GM21447 (cell line): Measurements from ENCODE around the gene POLE.

Experiments
- ATAC-seq: cut with Tn5 transposase; IDR thresholded peaks from one replicate; pipeline ENCODE4 v1.9.1; 2021; ENCODE audit not compliant: unreplicated experiment

The POLE gene

GRCh38 chr12:132687211-132688164, at the start of gene POLE, which contains the start of gene PXMP2:
Gene POLE, minus strand, starts transcription at chr12:132687342. Its CDS starts 27 bp downstream, at chr12:132687315.
Gene PXMP2, plus strand, starts transcription at chr12:132687587. Its CDS starts 84 bp downstream, at chr12:132687671.
- ATAC-seq: peak; percentile 93

DNA sequence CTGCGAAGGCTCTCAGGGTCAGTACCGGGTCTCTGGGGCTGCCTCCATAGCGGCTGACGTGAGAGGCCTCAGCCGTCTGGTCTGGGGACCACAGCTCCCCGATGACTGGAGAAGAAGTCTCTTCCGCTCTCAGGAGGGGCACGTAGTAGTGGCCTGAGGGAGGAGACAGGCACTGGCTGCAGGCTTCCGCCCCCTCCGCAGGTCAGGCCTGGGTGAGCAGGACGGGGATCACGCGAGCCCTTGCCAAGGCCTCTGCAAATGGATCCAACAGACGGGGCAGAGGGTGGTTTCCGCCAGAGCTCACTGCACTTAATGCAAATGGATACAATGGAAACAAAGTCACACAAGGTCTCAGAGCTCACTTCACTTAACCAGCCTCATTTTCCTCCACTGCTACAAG, 49.8 kb upstream of the POLE start:
- no peak for ATAC-seq

- no peak for ATAC-seq
Measured at GRCh38 chr12:132736378-132736777, 49.2 kb upstream of the POLE start.

GRCh38 chr12:132735496-132735895, 48.4 kb upstream of the POLE start:
- ATAC-seq: no peak

DNA sequence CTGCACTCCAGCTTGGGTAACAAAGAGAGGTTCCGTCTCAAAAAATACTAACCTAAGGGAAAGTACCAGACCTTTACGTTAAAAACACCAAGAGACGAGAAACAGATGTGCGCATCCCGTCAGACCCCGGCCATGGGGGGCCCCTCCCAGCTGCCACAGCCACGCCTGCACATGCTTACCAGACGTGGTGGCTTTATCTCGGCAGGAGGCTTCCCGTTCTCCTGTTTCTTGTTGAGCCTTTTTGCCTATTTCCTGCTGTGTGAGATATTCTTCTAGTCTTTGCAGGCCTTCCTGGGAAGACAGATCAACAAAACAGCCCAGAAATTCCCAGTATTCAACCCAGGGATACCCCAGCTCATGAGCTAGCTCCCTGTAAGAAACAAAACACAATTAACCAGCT, 47.1 kb upstream of the POLE start:
- no peak for ATAC-seq

DNA sequence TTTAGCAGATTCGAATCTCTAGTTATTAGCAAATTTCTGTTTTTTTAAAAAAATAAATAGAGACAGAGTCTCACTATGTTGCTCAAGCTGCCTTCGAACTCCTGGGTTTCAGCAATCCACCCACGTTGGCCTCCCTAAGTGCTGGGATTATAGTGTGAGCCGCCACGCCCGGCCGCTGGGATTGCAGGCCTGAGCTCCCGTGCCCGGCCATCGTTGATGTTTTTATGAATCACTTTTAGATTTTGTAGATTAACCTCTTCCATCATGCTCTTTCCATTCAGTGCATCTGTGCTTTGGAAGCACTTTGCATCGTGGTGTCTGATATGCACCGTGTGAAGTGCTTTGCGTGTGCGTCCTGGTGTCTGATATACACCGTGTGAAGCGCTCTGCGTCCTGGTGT, 44.4 kb upstream of the POLE start:
- ATAC-seq: no peak

- ATAC-seq: no peak
Measured at GRCh38 chr12:132730353-132730752, 43.2 kb upstream of the POLE start.

- ATAC-seq: no peak
Measured at GRCh38 chr12:132729541-132730320, 42.6 kb upstream of the POLE start.

- no peak for ATAC-seq
Measured at GRCh38 chr12:132728502-132728901, 41.4 kb upstream of the POLE start.

- ATAC-seq: no peak
Measured at GRCh38 chr12:132727091-132727794, 40.1 kb upstream of the POLE start.

DNA sequence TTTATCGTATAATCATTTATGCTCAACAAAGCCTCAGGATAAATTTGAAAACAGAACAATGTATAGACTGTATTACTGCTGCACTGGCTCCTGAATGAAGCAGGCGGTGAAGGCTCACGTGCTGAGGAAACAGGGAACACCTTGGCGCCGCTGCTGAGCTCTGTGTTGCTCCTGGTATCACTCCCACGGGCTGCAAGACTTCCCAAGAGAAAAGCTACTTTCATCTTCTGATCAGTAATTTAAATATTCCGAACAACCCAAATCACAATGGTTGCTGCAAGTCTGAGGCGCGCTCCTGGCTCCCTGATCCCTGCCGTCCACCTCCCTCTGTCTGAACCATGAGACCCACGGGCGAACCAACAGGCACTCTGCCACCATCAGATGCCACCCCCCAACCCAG, 39.2 kb upstream of the POLE start:
- no peak for ATAC-seq

DNA sequence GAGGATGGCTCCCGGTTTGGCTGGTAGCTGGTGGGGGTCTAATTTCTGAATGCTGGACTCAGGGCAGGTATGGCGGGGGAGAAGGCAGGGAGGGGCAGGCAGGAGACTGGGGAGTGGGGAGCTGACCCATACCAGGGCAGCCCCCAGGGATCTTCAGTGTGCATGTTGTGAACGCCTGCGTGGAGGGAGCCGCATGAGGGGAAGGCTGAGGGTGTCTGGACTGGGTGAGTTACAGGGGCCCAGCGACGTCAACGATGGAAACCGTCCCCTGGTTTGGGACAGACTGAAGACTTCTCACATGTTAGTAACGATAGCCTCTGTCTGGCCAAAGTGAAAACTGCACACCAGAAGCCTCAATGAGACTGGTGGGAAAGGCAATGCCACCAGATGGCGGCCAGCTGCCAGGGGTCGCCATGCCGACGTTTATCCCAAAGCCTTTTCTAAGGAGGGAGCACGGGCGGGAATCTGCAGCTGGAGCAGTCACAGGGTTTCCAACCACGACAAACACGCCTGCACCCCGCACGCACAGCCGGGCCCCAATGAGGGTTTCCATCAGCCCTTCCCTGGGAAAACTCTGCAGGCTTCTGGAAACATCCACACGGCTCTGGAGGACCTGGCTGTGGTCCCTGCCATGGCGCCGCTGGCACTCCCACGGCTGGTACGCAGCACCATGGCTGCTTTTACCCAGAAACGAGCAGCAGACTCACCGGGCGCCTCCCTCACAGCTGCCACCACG, 37.5 kb upstream of the POLE start:
- ATAC-seq: no peak

DNA sequence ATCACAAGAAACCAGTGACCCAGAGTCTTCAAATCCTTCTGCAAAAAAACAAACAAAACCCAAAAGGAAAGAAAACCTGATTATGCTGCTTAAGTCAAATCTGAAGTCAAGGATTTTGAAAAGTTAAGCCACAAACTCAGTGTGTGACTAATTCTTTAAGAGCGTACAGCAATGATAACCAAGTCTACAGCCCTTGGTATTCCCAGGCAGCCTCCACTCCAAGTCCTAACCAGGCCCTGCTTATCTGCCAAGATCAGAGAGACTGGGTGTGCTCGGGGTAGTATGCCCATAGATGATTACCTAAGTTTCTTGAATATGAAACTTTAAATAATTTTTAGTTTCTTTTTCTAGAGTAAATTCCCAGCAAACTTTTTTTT, 36.6 kb upstream of the POLE start:
- ATAC-seq: no peak

DNA sequence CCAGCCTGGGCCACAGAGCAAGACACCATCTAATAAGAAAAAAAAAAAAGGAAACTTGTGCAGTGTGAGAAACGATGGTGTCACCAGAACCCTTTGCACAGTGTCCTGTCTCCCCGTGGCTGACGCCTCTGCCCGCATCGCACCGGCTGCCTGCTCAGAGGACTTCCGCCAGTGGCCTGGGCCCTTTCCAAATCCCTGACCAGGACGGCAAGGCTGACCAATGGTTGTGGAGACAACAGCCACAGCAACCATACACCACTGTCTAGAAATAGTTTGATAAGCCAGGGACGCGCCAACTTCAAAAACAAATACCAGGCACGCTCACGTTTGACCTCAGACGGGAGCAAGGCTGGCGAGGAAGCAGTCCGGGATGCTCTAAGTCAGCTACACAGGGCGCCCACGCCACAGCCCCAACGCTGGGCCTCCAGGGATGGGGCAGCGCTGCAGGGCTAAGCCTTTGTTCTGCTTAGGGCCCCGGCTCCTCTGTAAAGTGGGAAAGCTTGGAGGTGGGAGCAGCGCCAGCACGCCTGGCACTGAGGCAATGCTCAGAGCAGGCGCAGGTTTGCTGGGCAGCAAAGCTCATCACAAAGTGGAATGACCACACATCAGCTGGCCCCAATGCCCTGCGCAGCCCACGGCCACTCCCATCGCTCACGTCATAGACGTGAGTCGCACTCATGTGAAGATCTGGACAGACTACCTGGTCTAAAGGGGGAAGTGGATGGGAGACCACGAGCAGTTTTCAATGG, 36.0 kb upstream of the POLE start:
- no peak for ATAC-seq

DNA sequence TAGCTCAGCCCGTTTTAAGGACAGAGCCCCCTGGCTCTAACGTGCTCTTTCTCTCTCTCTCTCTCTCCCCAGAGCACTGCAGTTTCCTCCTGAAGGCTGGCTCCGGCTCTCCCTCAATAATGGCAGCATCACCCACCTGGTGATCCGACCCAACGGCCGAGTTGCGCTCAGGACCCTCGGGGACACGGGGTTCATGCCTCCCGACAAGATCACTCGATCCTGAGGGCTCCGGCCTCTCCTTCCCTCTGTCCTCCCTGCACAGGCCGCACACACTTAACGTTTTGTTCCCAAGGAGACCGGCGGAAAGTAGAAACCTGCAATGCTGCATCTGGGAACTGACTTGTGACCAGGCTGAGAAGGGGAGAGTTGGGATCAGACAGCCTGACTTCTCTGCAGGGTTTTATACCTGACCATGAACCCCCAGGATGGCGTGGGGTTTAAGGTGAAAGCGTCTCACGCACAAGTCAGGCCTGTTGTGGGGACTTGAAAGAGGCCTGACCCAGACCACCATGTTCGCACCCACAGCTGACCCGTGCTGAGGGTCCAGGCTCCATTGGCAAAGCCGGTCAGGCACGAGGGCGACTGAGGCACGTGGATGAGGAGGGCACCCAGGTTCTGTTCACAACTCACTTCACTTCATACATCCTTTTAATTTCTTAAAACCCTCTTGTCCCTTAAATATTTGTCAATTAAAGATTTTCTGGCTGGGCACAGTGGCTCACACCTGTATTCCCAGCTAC, 33.6 kb upstream of the POLE start:
- ATAC-seq: no peak

- no peak for ATAC-seq
Measured at GRCh38 chr12:132719954-132720324, 32.8 kb upstream of the POLE start.

- ATAC-seq: no peak
Measured at GRCh38 chr12:132719141-132719953, 32.2 kb upstream of the POLE start.

- no peak for ATAC-seq
Measured at GRCh38 chr12:132718644-132719043, 31.5 kb upstream of the POLE start.
